SK-N-SH (cell line): ENCODE data around the gene OPTC. TPM values are rescaled to one million over a fixed set of nuclear protein-coding genes. Genes with fewer than 3 reads are reported as not detected.
A peak's percentile ranks its signal among the peaks of the same experiment; 100 is the strongest.

ENCODE experiments used
- CTCF ChIA-PET: fragments of 300-600, 350-600 bp; formaldehyde crosslinking; extraction: SDS; loops from one replicate; lab custom pipeline; 2021; lab: Yijun Ruan, JAX
- POLR2A ChIA-PET: fragments of 350-600 bp; sonication (Branson Sonifier 250); formaldehyde crosslinking; extraction: SDS; loops from one replicate; lab custom pipeline; 2020; ENCODE audit warnings: antibody characterized with exemption, inconsistent platforms; lab: Yijun Ruan, JAX
- DNase-seq: peaks from one replicate; pipeline ENCODE4 v3.0.0; 2012
- H2AFZ ChIP-seq: fragments of 200-600 bp; sonication (generic); 2 replicates; pipeline ENCODE4 v1.8.1; 2016; ENCODE audit warnings: antibody characterized with exemption, mild to moderate bottlenecking, low read depth
- H3F3A ChIP-seq: fragments of 200-600 bp; sonication (generic); replicated peaks from 2 replicates; pipeline ENCODE3; 2016; ENCODE audit warnings: antibody characterized with exemption, mild to moderate bottlenecking; ENCODE audit not compliant: insufficient read depth
- H3K27ac ChIP-seq, 2 experiments: fragments of 200-500 bp in 1 of 2; fragments of 200-600 bp in 1 of 2; sonication (Bioruptor generic) in 1 of 2; sonication (generic), shearing (Covaris generic) in 1 of 2; 2 replicates each; pipeline versions ENCODE4 v1.5.1 to v1.6.1; 2014 to 2016; ENCODE audit warnings: low read depth in 2 of 2, inconsistent platforms in 1 of 2, low read length in 1 of 2, mild to moderate bottlenecking in 1 of 2, mixed read lengths in 1 of 2
- H3K27me3 ChIP-seq: fragments of 200-600 bp; sonication (generic), shearing (Covaris generic); 2 replicates; pipeline ENCODE4 v1.6.1; 2016; ENCODE audit warnings: mixed run types; ENCODE audit not compliant: insufficient read depth
- H3K36me3 ChIP-seq, 2 experiments: fragments of 200-500 bp in 1 of 2; fragments of 200-600 bp in 1 of 2; sonication (Bioruptor generic) in 1 of 2; sonication (generic) in 1 of 2; replicated peaks in 1 of 2; 2 replicates each; pipeline versions ENCODE3 to v1.5.1; 2014 to 2016; ENCODE audit warnings: low read length in 1 of 2, mild to moderate bottlenecking in 1 of 2; ENCODE audit not compliant: insufficient read depth in 2 of 2, control insufficient read depth in 1 of 2
- H3K4me1 ChIP-seq, 2 experiments: fragments of 200-500 bp in 1 of 2; fragments of 200-600 bp in 1 of 2; sonication (Bioruptor generic) in 1 of 2; sonication (generic), shearing (Covaris generic) in 1 of 2; 2 replicates each; pipeline versions ENCODE4 v1.5.1 to v1.6.1; 2014 to 2016; ENCODE audit warnings: low read depth in 1 of 2, low read length in 1 of 2, mixed run types in 1 of 2; ENCODE audit not compliant: insufficient read depth in 2 of 2, control insufficient read depth in 1 of 2
- H3K4me2 ChIP-seq: fragments of 200-600 bp; sonication (generic), shearing (Covaris generic); 2 replicates; pipeline ENCODE4 v1.6.1; 2017; ENCODE audit warnings: mixed run types
- H3K4me3 ChIP-seq, 2 experiments: fragments of 200-500 bp in 1 of 2; fragments of 200-600 bp in 1 of 2; sonication (Bioruptor generic) in 1 of 2; sonication (generic), shearing (Covaris generic) in 1 of 2; 2 replicates each; pipeline versions ENCODE4 v1.5.1 to v1.8.1; 2014 to 2016; ENCODE audit warnings: low read depth in 2 of 2, inconsistent platforms in 1 of 2, low read length in 1 of 2, mild to moderate bottlenecking in 1 of 2, mixed read lengths in 1 of 2, moderate library complexity in 1 of 2
- H3K79me2 ChIP-seq: fragments of 200-600 bp; sonication (generic); 2 replicates; pipeline ENCODE4 v1.8.1; 2017; ENCODE audit warnings: mild to moderate bottlenecking; ENCODE audit not compliant: insufficient read depth
- H3K9ac ChIP-seq: fragments of 200-600 bp; sonication (generic); 2 replicates; pipeline ENCODE4 v1.6.1; 2017; ENCODE audit warnings: mixed run types
- H3K9me2 ChIP-seq: fragments of 200-600 bp; sonication (generic); 2 replicates; pipeline ENCODE4 v1.6.1; 2017; ENCODE audit warnings: mixed run types
- H3K9me3 ChIP-seq: fragments of 200-600 bp; sonication (generic); 2 replicates; pipeline ENCODE4 v1.6.1; 2017; ENCODE audit warnings: mixed run types, mild to moderate bottlenecking, moderate library complexity
- H4K20me1 ChIP-seq: fragments of 200-600 bp; sonication (generic); 2 replicates; pipeline ENCODE4 v1.6.1; 2017; ENCODE audit warnings: mild to moderate bottlenecking, mixed run types; ENCODE audit not compliant: insufficient read depth
- ELF1 ChIP-seq: IDR thresholded peaks from 2 replicates; pipeline ENCODE4 v1.4.0; 2012
- FOSL2 ChIP-seq: IDR thresholded peaks from 2 replicates; pipeline ENCODE4 v1.4.0; 2012; ENCODE audit warnings: low read depth, mild to moderate bottlenecking, moderate library complexity, borderline replicate concordance
- FOXM1 ChIP-seq: IDR thresholded peaks from 2 replicates; pipeline ENCODE4 v1.4.0; 2012; ENCODE audit warnings: low read depth, mild to moderate bottlenecking
- IRF3 ChIP-seq: fragments of 150-350 bp; IDR thresholded peaks from 2 replicates; pipeline ENCODE4 v1.6.1; 2016; ENCODE audit warnings: mild to moderate bottlenecking, low read depth, low read length
- NFIC ChIP-seq: IDR thresholded peaks from 2 replicates; pipeline ENCODE4 v1.4.0; 2012; ENCODE audit warnings: borderline replicate concordance
- PBX3 ChIP-seq: IDR thresholded peaks from 2 replicates; pipeline ENCODE4; 2012
- POLR2AphosphoS5 ChIP-seq: IDR thresholded peaks from 2 replicates; pipeline ENCODE4 v1.6.1; 2012; ENCODE audit warnings: low read depth, low read length
- RFX5 ChIP-seq: IDR thresholded peaks from 2 replicates; pipeline ENCODE4 v1.6.1; 2012; ENCODE audit warnings: mild to moderate bottlenecking, improper control_type of control experiment, low read length
- SIN3A ChIP-seq: IDR thresholded peaks from 2 replicates; pipeline ENCODE4 v1.6.1; 2012; ENCODE audit warnings: low read depth, mild to moderate bottlenecking, low read length, moderate library complexity, borderline replicate concordance
- USF2 ChIP-seq: fragments of 150-350 bp; IDR thresholded peaks from 2 replicates; pipeline ENCODE4 v1.6.1; 2017; ENCODE audit warnings: antibody characterized with exemption, low read length, low read depth, borderline replicate concordance
- YY1 ChIP-seq: IDR thresholded peaks from 2 replicates; pipeline ENCODE4 v1.4.0; 2012; ENCODE audit warnings: low read depth, mild to moderate bottlenecking
- ZBTB33 ChIP-seq: IDR thresholded peaks from 2 replicates; pipeline ENCODE4 v1.4.0; 2012; ENCODE audit warnings: low read depth, borderline replicate concordance
- WGBS: methylation state at CpG from one replicate; pipeline ENCODE4 v1.1.6; 2017; ENCODE audit warnings: low lambda C conversion rate; 5-methylcytosine and 5-hydroxymethylcytosine counted together
- polyA plus RNA-seq, 3 experiments: library from polyadenylated mRNA; depleted of rRNA; stranded (reverse); fragments of >200 nt; gene quantifications; 2 replicates each; pipeline ENCODE4 v1.2.3, GENCODE V29; 2012

OPTC gene
- polyA plus RNA-seq, 1 of the 3 experiments (the other 2 are of a cell fraction), result not detected

GRCh38 chr1:203520315-203520714 lies 26.4 kb downstream of the OPTC start:
- no peak overlapping the region for H3K4me3 ChIP-seq
- no peak overlapping the region; the same call in 1 of the 2 replicates for H2AFZ ChIP-seq
- H3K9me3 ChIP-seq, result no peaks in the 10 kb centered on the region
- H3F3A ChIP-seq, result peaks cover 20% of the 10 kb centered on the region
- no peak for DNase-seq
- H3K79me2 ChIP-seq, result no peaks in the 10 kb centered on the region
- H3K4me2 ChIP-seq, result peak overlapping the region; percentile 72; the same call in 1 of the 2 replicates
- H3K9me2 ChIP-seq, result no peaks in the 10 kb centered on the region
- POLR2A ChIA-PET, result no interaction called here
- H3K9ac ChIP-seq, result peak overlapping the region; percentile 24; the same call in 1 of the 2 replicates
- no peaks in the 10 kb centered on the region for H3K36me3 ChIP-seq
- H3K27me3 ChIP-seq, result no peaks in the 10 kb centered on the region
- CTCF ChIA-PET, result interaction anchor here (0.7 to 10.1 kb wide), 3 partner anchors 16 to 182 kb away, joined by 3 to 49 read pairs (median 6); no protein-coding TSS in a partner anchor
- WGBS, result 60% methylated on average over 5 of the region's 5 CpGs
- no peaks in the 10 kb centered on the region for H4K20me1 ChIP-seq
- peak overlapping the region; percentile 16 to 64; a peak in 3 of 4 replicates for H3K27ac ChIP-seq
- TF ChIP-seq FOSL2, result peak; percentile 36; the same call in 1 of the 2 replicates
- TF ChIP-seq SIN3A, result no peak
- TF ChIP-seq ZBTB33, result no peak
- no peak for TF ChIP-seq ELF1
- no peak for TF ChIP-seq POLR2AphosphoS5
- 0 out of 2 replicates have a peak, but pooled peaks have one; percentile 19 for TF ChIP-seq YY1
- no peak for TF ChIP-seq RFX5
- H3K4me1 ChIP-seq, result peaks cover 33 to 37% of the 10 kb centered on the region in 2 experiments

GRCh38 chr1:203521074-203521794 lies 27.3 kb downstream of the OPTC start:
- no peaks in the 10 kb centered on the region for H3K9me3 ChIP-seq
- no peaks in the 10 kb centered on the region for H3K27me3 ChIP-seq
- H3F3A ChIP-seq, result peaks cover 20% of the 10 kb centered on the region
- CTCF ChIA-PET, result interaction anchor here (1.0 to 10.1 kb wide), 4 partner anchors 10 to 181 kb away, joined by 4 to 49 read pairs (median 6); no protein-coding TSS in a partner anchor
- no peaks in the 10 kb centered on the region for H3K79me2 ChIP-seq
- WGBS, result 85% methylated on average over 10 of the region's 10 CpGs
- H3K27ac ChIP-seq, result peak overlapping the region; percentile 8 to 64; a peak in 3 of 4 replicates
- no peak for DNase-seq
- H3K4me2 ChIP-seq, result peak overlapping the region; percentile 72
- H3K4me1 ChIP-seq, result peaks cover 33 to 37% of the 10 kb centered on the region in 2 experiments
- peak overlapping the region; percentile 24; the same call in 1 of the 2 replicates for H3K9ac ChIP-seq
- peak; percentile 35; the same call in 1 of the 2 replicates for TF ChIP-seq PBX3
- TF ChIP-seq NFIC, result peak; percentile 25; the same call in 1 of the 2 replicates
- TF ChIP-seq USF2, result no peak
- TF ChIP-seq FOXM1, result no peak
- no peak for TF ChIP-seq IRF3
- TF ChIP-seq FOSL2, result no peak
- no peak overlapping the region for H3K4me3 ChIP-seq
- no peaks in the 10 kb centered on the region for H3K9me2 ChIP-seq
- POLR2A ChIA-PET, result no interaction called here
- no peaks in the 10 kb centered on the region for H4K20me1 ChIP-seq
- no peak overlapping the region; the same call in 1 of the 2 replicates for H2AFZ ChIP-seq
- no peaks in the 10 kb centered on the region for H3K36me3 ChIP-seq
